ENCODE measurements around the gene EP400. TPM values are rescaled to one million over a fixed set of nuclear protein-coding genes. Genes with fewer than 3 reads are reported as not detected.

EP400 gene
- total and polyA plus RNA-seq, 2 of the 13 experiments (the other 11 are each of a cell fraction or from before 2014, with no cell fraction given): 4.9 to 5.0 TPM

DNA sequence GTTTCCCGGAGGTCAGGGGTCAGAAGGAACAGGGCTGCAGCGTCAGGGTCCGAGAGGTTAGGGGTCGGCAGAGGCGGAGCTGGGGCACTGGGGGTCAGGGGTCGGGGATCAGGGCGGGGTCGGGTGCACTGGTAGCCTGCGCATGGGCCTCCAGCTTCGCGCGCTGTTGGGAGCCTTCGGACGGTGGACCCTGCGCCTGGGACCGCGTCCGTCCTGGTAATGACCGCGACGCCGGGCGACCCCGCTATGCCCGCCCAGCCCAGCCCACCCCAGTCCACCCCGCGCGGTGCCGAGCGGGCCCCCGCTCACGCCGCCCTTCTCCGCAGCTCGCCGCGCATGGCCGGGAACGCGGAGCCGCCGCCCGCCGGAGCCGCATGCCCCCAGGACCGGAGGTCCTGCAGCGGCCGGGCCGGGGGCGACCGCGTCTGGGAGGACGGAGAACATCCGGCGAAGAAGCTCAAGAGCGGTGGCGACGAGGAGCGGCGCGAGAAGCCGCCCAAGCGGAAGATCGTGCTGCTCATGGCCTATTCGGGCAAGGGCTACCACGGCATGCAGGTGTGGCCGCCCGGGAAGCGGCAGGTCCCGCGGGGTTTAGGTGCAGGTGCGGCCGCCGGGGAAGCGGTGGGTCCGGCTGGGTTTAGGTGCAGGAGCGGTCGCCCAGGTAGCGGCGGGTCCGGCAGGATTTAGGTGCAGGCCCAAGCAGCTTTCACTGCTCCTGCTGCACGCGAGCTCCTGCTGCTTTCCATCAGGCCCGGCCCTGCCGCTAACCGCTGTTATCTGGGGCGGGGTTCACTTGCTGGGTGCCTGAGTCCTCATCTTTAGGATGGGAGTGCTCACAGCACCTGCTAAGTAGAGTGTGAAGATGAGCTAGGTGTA, 19.9 kb upstream of the EP400 start:
- DNase-seq (ENCODE audit: low spot score) (no peak), ATAC-seq (peak; percentile 68), FAIRE-seq (no peak)
- ChIA-PET CTCF (ENCODE audit: low intra/inter-chr PET ratio, low total read pairs) (no interaction called here), POLR2A (interaction anchor here (0.9 to 1.9 kb wide), 4 partner anchors 12 to 76 kb away, joined by 3 to 18 read pairs (median 6); no protein-coding TSS in a partner anchor)
- Histone ChIP-seq H2AFZ (ENCODE audit: low read length) (no peak overlapping the region), H3K9ac (ENCODE audit: insufficient read depth, low read depth, low read length) (peak overlapping the region; percentile 79), H3K36me3 (replicated peaks in 1 of 2; ENCODE audit: control insufficient read depth in 1 of 2, insufficient read depth in 2 of 2, low read length in 2 of 2) (peaks cover 18 to 29% of the 10 kb centered on the region in 2 experiments), H3K79me2 (ENCODE audit: insufficient read depth, low read length) (peaks cover 16% of the 10 kb centered on the region), H3K4me3 (replicated peaks in 1 of 3; ENCODE audit: insufficient read depth in 1 of 3, low read depth in 2 of 3, low read length in 3 of 3) (peak overlapping the region; percentile 78 to 92 (median 90)), H3K4me2 (ENCODE audit: low read depth, low read length) (peak overlapping the region; percentile 83), H3K9me3 (ENCODE audit: low read length) (no peaks in the 10 kb centered on the region), H3K27me3 (ENCODE audit: control insufficient read depth in 1 of 2, insufficient read depth in 2 of 2, low read length in 2 of 2) (no peaks in the 10 kb centered on the region), H3K27ac (ENCODE audit: extremely low read length, insufficient read depth, low read length) (peak overlapping the region; percentile 87), H3K4me1 (ENCODE audit: insufficient read depth, low read length) (peaks cover 18% of the 10 kb centered on the region), H4K20me1 (ENCODE audit: insufficient read depth, low read length) (peaks cover 2% of the 10 kb centered on the region; the same call in 1 of the 2 replicates)
- in situ Hi-C loops (cut with HindIII; ENCODE audit: extremely low pct_ligation_motif_present, low pct_unique_long_range_greater_than_20kb) (no loop called here), intact Hi-C loops (cut with micrococcal nuclease; ENCODE audit: unreplicated experiment) (loop anchor here (5.0 to 10.0 kb wide), 2 partner anchors 68 to 95 kb away; no protein-coding TSS in a partner anchor)
- BruUV-seq (replicated peaks): no TSS peak
- WGBS (ENCODE audit: low lambda C conversion rate): 3% methylated on average over 8 of the region's 87 CpGs
- TF ChIP-seq ZKSCAN5 (CRISPR knock-in tag; IDR thresholded peaks at IDR 0.05): no peak
- no peak for TF ChIP-seq POLR2AphosphoS5 (IDR thresholded peaks at IDR 0.05; ENCODE audit: low read depth, low read length)
- no peak for TF ChIP-seq JUNB (CRISPR knock-in tag; IDR thresholded peaks at IDR 0.05; ENCODE audit: borderline replicate concordance)
- TF ChIP-seq RAD21 (CRISPR knock-in tag; IDR thresholded peaks at IDR 0.05): no peak
- TF ChIP-seq ZBTB38 (CRISPR knock-in tag; IDR thresholded peaks at IDR 0.05): no peak
- TF ChIP-seq, protein P1, sequence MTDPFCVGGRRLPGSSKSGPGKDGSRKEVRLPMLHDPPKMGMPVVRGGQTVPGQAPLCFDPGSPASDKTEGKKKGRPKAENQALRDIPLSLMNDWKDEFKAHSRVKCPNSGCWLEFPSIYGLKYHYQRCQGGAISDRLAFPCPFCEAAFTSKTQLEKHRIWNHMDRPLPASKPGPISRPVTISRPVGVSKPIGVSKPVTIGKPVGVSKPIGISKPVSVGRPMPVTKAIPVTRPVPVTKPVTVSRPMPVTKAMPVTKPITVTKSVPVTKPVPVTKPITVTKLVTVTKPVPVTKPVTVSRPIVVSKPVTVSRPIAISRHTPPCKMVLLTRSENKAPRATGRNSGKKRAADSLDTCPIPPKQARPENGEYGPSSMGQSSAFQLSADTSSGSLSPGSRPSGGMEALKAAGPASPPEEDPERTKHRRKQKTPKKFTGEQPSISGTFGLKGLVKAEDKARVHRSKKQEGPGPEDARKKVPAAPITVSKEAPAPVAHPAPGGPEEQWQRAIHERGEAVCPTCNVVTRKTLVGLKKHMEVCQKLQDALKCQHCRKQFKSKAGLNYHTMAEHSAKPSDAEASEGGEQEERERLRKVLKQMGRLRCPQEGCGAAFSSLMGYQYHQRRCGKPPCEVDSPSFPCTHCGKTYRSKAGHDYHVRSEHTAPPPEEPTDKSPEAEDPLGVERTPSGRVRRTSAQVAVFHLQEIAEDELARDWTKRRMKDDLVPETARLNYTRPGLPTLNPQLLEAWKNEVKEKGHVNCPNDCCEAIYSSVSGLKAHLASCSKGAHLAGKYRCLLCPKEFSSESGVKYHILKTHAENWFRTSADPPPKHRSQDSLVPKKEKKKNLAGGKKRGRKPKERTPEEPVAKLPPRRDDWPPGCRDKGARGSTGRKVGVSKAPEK (CRISPR knock-in tag; IDR thresholded peaks at IDR 0.05; ENCODE audit: borderline replicate concordance): no peak
- no peak for TF ChIP-seq ZIK1 (CRISPR knock-in tag; IDR thresholded peaks at IDR 0.05; ENCODE audit: borderline replicate concordance, low read depth)
- TF ChIP-seq ZNF234 (CRISPR knock-in tag; conservative IDR thresholded peaks at IDR 0.05): 0 out of 2 replicates have a peak, but pooled peaks have one; percentile 30
- TF ChIP-seq U2AF1 (optimal IDR thresholded peaks at IDR 0.05; ENCODE audit: low read depth, low read length): no peak
- TF ChIP-seq, protein P2, sequence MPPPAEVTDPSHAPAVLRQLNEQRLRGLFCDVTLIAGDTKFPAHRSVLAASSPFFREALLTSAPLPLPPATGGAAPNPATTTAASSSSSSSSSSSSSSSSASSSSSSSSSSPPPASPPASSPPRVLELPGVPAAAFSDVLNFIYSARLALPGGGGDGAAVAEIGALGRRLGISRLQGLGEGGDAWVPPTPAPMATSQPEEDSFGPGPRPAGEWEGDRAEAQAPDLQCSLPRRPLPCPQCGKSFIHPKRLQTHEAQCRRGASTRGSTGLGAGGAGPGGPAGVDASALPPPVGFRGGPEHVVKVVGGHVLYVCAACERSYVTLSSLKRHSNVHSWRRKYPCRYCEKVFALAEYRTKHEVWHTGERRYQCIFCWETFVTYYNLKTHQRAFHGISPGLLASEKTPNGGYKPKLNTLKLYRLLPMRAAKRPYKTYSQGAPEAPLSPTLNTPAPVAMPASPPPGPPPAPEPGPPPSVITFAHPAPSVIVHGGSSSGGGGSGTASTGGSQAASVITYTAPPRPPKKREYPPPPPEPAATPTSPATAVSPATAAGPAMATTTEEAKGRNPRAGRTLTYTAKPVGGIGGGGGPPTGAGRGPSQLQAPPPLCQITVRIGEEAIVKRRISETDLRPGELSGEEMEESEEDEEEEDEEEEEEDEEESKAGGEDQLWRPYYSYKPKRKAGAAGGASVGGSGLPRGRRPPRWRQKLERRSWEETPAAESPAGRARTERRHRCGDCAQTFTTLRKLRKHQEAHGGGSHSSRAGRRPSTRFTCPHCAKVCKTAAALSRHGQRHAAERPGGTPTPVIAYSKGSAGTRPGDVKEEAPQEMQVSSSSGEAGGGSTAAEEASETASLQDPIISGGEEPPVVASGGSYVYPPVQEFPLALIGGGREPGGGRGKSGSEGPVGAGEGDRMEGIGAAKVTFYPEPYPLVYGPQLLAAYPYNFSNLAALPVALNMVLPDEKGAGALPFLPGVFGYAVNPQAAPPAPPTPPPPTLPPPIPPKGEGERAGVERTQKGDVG (CRISPR knock-in tag; IDR thresholded peaks at IDR 0.05; ENCODE audit: borderline replicate concordance): no peak
- no peak for TF ChIP-seq ZNF335 (CRISPR knock-in tag; IDR thresholded peaks at IDR 0.05)
- no peak for TF ChIP-seq PITX1 (CRISPR knock-in tag; IDR thresholded peaks at IDR 0.05)
- TF ChIP-seq TSC22D2 (CRISPR knock-in tag; IDR thresholded peaks at IDR 0.05; ENCODE audit: borderline replicate concordance): no peak
- no peak for TF ChIP-seq ZNF431 (CRISPR knock-in tag; IDR thresholded peaks at IDR 0.05; ENCODE audit: borderline replicate concordance, low read depth)
- 0 out of 4 replicates have a peak, but pooled peaks of 1 of the 2 experiments have one; percentile 2 for TF ChIP-seq POLR2A (IDR thresholded peaks at IDR 0.05; ENCODE audit: insufficient read depth in 1 of 2, low read depth in 2 of 2, low read length in 2 of 2)
- TF ChIP-seq BHLHE40 (IDR thresholded peaks at IDR 0.05; ENCODE audit: low read length): no peak
- no peak; the same call in 1 of the 2 replicates for TF ChIP-seq ZMAT3 (CRISPR knock-in tag; conservative IDR thresholded peaks at IDR 0.05)
- no peak for TF ChIP-seq ZNF367 (CRISPR knock-in tag; IDR thresholded peaks at IDR 0.05; ENCODE audit: borderline replicate concordance)
